Smooth muscle cell of the brain vasculature (primary cell): ENCODE results near the gene KLF7.

ENCODE experiments used
- DNase-seq: peaks from one replicate; pipeline ENCODE4 v3.0.0-alpha.2; 2012; ENCODE audit warnings: low read depth, low spot score

The KLF7 gene

GRCh38 chr2:207165121-207166038 lies at the start of gene KLF7:
TSS of gene KLF7 (minus strand) at chr2:207165948. CDS start at chr2:207165568, 380 bp downstream.
- DNase-seq, result no peak

GRCh38 chr2:207215308-207215707 lies 49.6 kb upstream of the KLF7 start:
- no peak for DNase-seq

GRCh38 chr2:207214446-207214845 lies 48.7 kb upstream of the KLF7 start:
- no peak for DNase-seq

GRCh38 chr2:207206011-207206410 lies 40.3 kb upstream of the KLF7 start:
- DNase-seq, result no peak

- DNase-seq, result no peak
Observed at GRCh38 chr2:207205173-207205957, 39.6 kb upstream of the KLF7 start.

GRCh38 chr2:207203056-207203455 lies 37.3 kb upstream of the KLF7 start:
- DNase-seq, result no peak

GRCh38 chr2:207202645-207203044 lies 36.9 kb upstream of the KLF7 start:
- DNase-seq, result no peak

- DNase-seq, result no peak
Observed at GRCh38 chr2:207201416-207201815, 35.7 kb upstream of the KLF7 start.

- DNase-seq, result no peak
Observed at GRCh38 chr2:207200136-207200535, 34.4 kb upstream of the KLF7 start.

GRCh38 chr2:207194028-207194427 lies 28.3 kb upstream of the KLF7 start:
- DNase-seq, result no peak

GRCh38 chr2:207188626-207189419 lies 23.1 kb upstream of the KLF7 start:
- peak; percentile 80 for DNase-seq

GRCh38 chr2:207185372-207185771 lies 19.6 kb upstream of the KLF7 start:
- no peak for DNase-seq

- DNase-seq, result no peak
Observed at GRCh38 chr2:207184768-207185167, 19.0 kb upstream of the KLF7 start.

- no peak for DNase-seq
Observed at GRCh38 chr2:207184348-207184747, 18.6 kb upstream of the KLF7 start.

- no peak for DNase-seq
Observed at GRCh38 chr2:207183506-207183905, 17.8 kb upstream of the KLF7 start.

GRCh38 chr2:207182911-207183310 lies 17.2 kb upstream of the KLF7 start:
- no peak for DNase-seq

GRCh38 chr2:207181526-207182274 lies 16.0 kb upstream of the KLF7 start:
- no peak for DNase-seq

GRCh38 chr2:207180741-207181140 lies 15.0 kb upstream of the KLF7 start:
- no peak for DNase-seq

- DNase-seq, result no peak
Observed at GRCh38 chr2:207176247-207176646, 10.5 kb upstream of the KLF7 start.

- no peak for DNase-seq
Observed at GRCh38 chr2:207173641-207174040, 7.9 kb upstream of the KLF7 start.
